Activated B cell treated with CpG ODN at 0.5 μM for 24 hours (primary cell): ENCODE data around the gene HIPK1. TPM values are rescaled to one million over a fixed set of nuclear protein-coding genes. Genes with fewer than 3 reads are reported as not detected.
A peak's percentile ranks its signal among the peaks of the same experiment; 100 is the strongest.

Experiments
- ATAC-seq: fragments of 200-7000 bp; cut with Tn5 transposase; one replicate; pipeline ENCODE4 v1.10.0; 2021; ENCODE audit warnings: low read depth, mild to moderate bottlenecking, moderate library complexity
- CTCF ChIA-PET: fragments of 350-600 bp; sonication (Branson Sonifier 250); formaldehyde crosslinking; loops from one replicate; lab custom pipeline; 2021; ENCODE audit warnings: antibody characterized with exemption; lab: Charles Lee
- POLR2A ChIA-PET: fragments of 350-600 bp; sonication (Branson Sonifier 250); formaldehyde crosslinking; loops from one replicate; lab custom pipeline; 2021; ENCODE audit warnings: antibody characterized with exemption; lab: Charles Lee
- DNase-seq: peaks from one replicate; pipeline ENCODE4 v3.0.0; 2022
- H3K27ac Mint-ChIP-seq: one replicate; pipeline ENCODE4 v1.8.0; 2020; ENCODE audit warnings: mixed read lengths
- H3K27me3 Mint-ChIP-seq: one replicate; pipeline ENCODE4 v1.8.0; 2021; ENCODE audit warnings: mixed read lengths
- H3K36me3 Mint-ChIP-seq: one replicate; pipeline ENCODE4 v1.8.0; 2021; ENCODE audit warnings: low read depth, mixed read lengths
- H3K4me1 Mint-ChIP-seq: one replicate; pipeline ENCODE4 v1.8.0; 2021; ENCODE audit warnings: mixed read lengths
- H3K4me3 Mint-ChIP-seq: one replicate; pipeline ENCODE4 v1.8.0; 2020; ENCODE audit warnings: mild to moderate bottlenecking, mixed read lengths
- H3K9me3 Mint-ChIP-seq: one replicate; pipeline ENCODE4 v1.8.0; 2020; ENCODE audit warnings: mixed read lengths
- intact Hi-C: fragments of 100-400 bp; cut with micrococcal nuclease; formaldehyde crosslinking; loops from one replicate; pipeline ENCODE4 v1.15.1; 2024
- total RNA-seq: library from RNA; stranded (reverse); gene quantifications from 2 replicates; pipeline ENCODE4 v1.2.3, GENCODE V29; 2022
- TF ChIP-seq, protein P1 (sequence below): fragments of 200-600 bp; IDR thresholded peaks from one replicate; pipeline ENCODE4 v1.8.0; 2022; ENCODE audit warnings: antibody characterized with exemption, mild to moderate bottlenecking

Gene HIPK1
- total RNA-seq, 1 donor from 2014 or later, result 39.0 TPM

DNA sequence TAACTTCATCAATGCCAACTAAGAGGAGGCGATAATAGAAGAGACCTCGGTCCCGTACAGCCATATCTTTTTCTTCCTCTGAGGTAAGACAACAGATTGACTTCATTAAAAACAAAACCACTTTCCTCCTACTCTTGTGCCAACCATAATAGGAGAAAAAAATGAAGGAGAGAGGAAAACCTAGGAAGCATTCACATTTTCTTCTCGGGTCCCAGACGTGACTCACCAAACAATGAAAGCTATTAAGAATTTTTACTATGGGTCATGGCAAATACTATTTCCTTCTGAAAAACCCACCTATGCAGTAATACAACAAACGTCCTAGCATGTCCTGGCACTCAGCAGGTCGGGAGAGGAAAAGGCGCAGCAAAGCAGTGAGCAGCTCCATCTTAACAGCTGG lies 33.2 kb upstream of the HIPK1 start:
- H3K9me3 Mint-ChIP-seq, result no peaks in the 10 kb centered on the region
- TF ChIP-seq, protein P1, sequence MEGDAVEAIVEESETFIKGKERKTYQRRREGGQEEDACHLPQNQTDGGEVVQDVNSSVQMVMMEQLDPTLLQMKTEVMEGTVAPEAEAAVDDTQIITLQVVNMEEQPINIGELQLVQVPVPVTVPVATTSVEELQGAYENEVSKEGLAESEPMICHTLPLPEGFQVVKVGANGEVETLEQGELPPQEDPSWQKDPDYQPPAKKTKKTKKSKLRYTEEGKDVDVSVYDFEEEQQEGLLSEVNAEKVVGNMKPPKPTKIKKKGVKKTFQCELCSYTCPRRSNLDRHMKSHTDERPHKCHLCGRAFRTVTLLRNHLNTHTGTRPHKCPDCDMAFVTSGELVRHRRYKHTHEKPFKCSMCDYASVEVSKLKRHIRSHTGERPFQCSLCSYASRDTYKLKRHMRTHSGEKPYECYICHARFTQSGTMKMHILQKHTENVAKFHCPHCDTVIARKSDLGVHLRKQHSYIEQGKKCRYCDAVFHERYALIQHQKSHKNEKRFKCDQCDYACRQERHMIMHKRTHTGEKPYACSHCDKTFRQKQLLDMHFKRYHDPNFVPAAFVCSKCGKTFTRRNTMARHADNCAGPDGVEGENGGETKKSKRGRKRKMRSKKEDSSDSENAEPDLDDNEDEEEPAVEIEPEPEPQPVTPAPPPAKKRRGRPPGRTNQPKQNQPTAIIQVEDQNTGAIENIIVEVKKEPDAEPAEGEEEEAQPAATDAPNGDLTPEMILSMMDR, result no peak
- no peak overlapping the region for H3K27ac Mint-ChIP-seq
- peaks cover 4% of the 10 kb centered on the region for H3K4me1 Mint-ChIP-seq
- ATAC-seq, result no peak
- ChIA-PET CTCF (no interaction called here), POLR2A (interaction anchor here (0.6 kb wide), 1 partner anchor 105 kb away, joined by 3 read pairs; no protein-coding TSS in a partner anchor)
- intact Hi-C loops, result no loop called here
- no peaks in the 10 kb centered on the region for H3K27me3 Mint-ChIP-seq
- H3K4me3 Mint-ChIP-seq, result no peak overlapping the region
- no peak for DNase-seq
- peaks cover 70% of the 10 kb centered on the region for H3K36me3 Mint-ChIP-seq

DNA sequence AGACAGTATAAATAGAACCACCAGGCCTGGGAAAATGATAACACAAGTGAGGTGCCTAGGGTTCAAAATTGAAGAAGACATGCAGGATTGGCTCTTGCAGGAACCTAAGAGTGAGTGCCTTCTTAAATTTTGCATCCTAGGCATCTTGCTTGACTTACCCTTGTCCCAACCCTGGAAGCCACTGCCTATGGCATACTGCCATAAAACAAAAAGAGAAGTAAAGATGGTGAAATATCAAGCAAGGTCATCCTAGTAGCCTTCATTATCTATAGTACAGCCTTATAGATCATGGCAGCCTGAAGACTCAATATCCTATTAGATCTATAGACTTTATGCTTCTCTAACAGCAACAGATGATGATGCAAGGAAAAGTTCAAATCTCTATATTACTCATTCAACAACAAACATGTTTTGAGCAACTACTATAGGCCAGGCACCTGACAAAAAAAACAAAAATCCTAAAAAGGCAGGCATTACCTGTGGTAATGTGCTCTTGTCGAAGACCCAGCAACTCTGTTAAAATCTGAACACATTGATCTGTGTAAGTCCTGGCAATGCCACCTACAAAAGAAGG lies 30.8 kb upstream of the HIPK1 start:
- no peak for DNase-seq
- ChIA-PET CTCF (interaction anchor here (1.2 kb wide), 1 partner anchor 24 kb away, joined by 3 read pairs; no protein-coding TSS in a partner anchor), POLR2A (interaction anchor here (0.7 kb wide), 1 partner anchor 87 kb away, joined by 5 read pairs; no protein-coding TSS in a partner anchor)
- H3K4me3 Mint-ChIP-seq, result no peak overlapping the region
- H3K36me3 Mint-ChIP-seq, result peaks cover 90% of the 10 kb centered on the region
- intact Hi-C loops, result no loop called here
- H3K27ac Mint-ChIP-seq, result no peak overlapping the region
- TF ChIP-seq, protein P1, result no peak
- ATAC-seq, result no peak
- no peaks in the 10 kb centered on the region for H3K9me3 Mint-ChIP-seq
- H3K4me1 Mint-ChIP-seq, result peaks cover 26% of the 10 kb centered on the region
- H3K27me3 Mint-ChIP-seq, result no peaks in the 10 kb centered on the region

DNA sequence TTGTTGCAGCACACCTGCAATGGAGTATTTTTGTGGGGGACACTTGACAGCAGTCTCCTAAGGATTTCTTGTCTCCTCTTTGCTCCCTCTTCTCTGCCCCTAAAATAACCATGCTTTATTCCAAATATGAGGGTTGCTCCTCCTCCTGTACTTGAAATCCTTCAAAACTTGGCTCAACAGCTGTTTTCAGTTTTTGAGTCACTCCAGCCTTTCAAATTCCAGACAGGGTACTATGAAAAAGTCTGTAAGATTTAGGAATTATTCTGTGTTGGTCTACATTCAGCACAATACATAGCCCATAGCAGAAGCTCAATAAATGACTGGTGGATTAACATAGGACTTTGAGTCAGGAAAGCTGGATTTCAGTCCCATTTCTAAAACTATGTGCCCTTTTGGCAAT lies 30.0 kb upstream of the HIPK1 start:
- H3K36me3 Mint-ChIP-seq, result peaks cover 89% of the 10 kb centered on the region
- POLR2A ChIA-PET, result interaction anchor here (0.7 kb wide), 1 partner anchor 88 kb away, joined by 5 read pairs; no protein-coding TSS in a partner anchor
- no peak for ATAC-seq
- no peak overlapping the region for H3K4me3 Mint-ChIP-seq
- H3K4me1 Mint-ChIP-seq, result peaks cover 34% of the 10 kb centered on the region
- no peaks in the 10 kb centered on the region for H3K27me3 Mint-ChIP-seq
- no peak for DNase-seq
- CTCF ChIA-PET, result no interaction called here
- TF ChIP-seq, protein P1, result no peak
- H3K9me3 Mint-ChIP-seq, result no peaks in the 10 kb centered on the region
- intact Hi-C loops, result no loop called here
- H3K27ac Mint-ChIP-seq, result no peak overlapping the region

DNA sequence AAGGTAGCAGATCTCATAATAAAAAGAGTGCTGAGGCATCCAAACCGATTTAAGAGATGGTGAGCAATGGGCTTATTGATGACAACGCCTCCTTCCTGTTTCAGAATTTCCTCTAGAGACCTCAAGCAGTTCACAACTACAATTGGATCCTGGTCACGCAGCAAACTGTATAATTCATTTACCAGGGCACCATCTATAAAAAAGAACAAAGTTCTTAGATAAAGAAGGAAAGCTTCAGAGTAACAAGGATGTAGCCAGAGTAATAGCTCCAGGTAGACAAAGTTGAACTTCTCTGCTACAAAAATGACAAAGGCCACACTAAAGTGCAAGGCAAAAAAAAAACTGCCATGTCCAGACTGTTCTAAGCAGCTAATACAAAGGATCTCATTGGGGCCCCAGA lies 27.9 kb upstream of the HIPK1 start:
- H3K36me3 Mint-ChIP-seq, result peaks cover 83% of the 10 kb centered on the region
- no peaks in the 10 kb centered on the region for H3K27me3 Mint-ChIP-seq
- H3K4me3 Mint-ChIP-seq, result no peak overlapping the region
- ChIA-PET POLR2A (no interaction called here), CTCF (interaction anchor here (1.3 kb wide), 1 partner anchor 32 kb away, joined by 4 read pairs; no protein-coding TSS in a partner anchor)
- peaks cover 54% of the 10 kb centered on the region for H3K4me1 Mint-ChIP-seq
- ATAC-seq (no peak), DNase-seq (no peak)
- H3K9me3 Mint-ChIP-seq, result no peaks in the 10 kb centered on the region
- H3K27ac Mint-ChIP-seq, result peak overlapping the region; percentile 50
- intact Hi-C loops, result loop anchor here (10.0 kb wide), 2 partner anchors 384 to 1506 kb away; partner anchors contain the start of gene CTTNBP2NL
- TF ChIP-seq, protein P1, result no peak

DNA sequence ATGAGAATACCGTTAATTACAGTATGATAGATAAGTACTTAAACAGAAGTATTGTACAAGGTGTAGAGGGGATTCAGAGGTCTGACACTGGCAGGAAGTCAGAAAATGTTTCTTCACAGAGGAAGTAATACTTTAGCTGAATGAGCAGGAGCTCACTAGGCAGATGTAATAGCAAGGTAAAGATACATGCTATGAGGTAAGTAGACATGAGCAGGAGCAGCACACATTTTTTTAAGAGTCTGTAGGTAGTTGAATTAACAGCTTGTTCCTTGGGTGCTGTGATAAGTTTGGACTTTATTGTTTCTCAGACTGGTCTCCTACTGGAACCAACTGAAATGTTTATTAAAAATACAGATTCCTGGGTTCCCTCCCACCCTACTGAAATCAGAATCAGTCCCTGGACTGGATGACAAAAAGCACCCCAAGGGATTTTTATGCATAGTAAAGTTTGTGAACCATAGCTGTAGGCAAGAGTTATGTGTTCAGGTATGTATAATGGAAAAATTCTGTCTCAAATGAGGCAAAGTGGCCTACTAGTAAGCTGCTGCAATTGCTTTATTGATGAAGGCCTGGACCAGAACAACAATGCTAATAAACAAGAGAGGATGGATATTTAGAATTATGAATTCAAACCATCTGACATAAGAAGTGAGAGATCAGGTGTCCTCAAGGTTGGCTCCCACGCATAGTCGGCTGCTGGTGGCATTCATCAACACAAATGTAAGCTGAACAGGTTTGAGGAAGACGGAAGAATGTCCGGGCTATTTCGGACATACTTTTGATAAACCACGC lies 25.4 kb upstream of the HIPK1 start:
- Mint-ChIP-seq H3K36me3 (peaks cover 69% of the 10 kb centered on the region), H3K4me1 (peaks cover 55% of the 10 kb centered on the region), H3K27ac (peak overlapping the region; percentile 95), H3K27me3 (no peaks in the 10 kb centered on the region), H3K4me3 (peak overlapping the region; percentile 94), H3K9me3 (no peaks in the 10 kb centered on the region)
- intact Hi-C loops, result loop anchor here (1.0 to 10.0 kb wide), 3 partner anchors 32 to 1509 kb away; partner anchors contain the start of genes CTTNBP2NL and PTPN22
- CTCF ChIA-PET, result interaction anchor here (0.7 to 3.8 kb wide), 9 partner anchors 26 to 1185 kb away, joined by 3 to 43 read pairs (median 4); partner anchors contain the start of gene HIPK1
- no peak for DNase-seq
- no peak for ATAC-seq
- POLR2A ChIA-PET, result interaction anchor here (0.7 to 5.2 kb wide), 11 partner anchors 26 to 144 kb away, joined by 3 to 127 read pairs (median 9); partner anchors contain the start of genes HIPK1, PHTF1 and RSBN1
- TF ChIP-seq, protein P1, result no peak
